OCI-LY7 (cell line): Measurements from ENCODE around the gene PSMD1. TPM values are rescaled to one million over a fixed set of nuclear protein-coding genes. Genes with fewer than 3 reads are reported as not detected.

Experiments
- BruUV-seq: library from RNA; stranded (reverse); fragments of 400-500 nt; replicated peaks from 2 replicates; lab custom pipeline; 2021; lab: Mats Ljungman, UMichigan
- CTCF ChIA-PET: fragments of 300-600 bp; sonication (Branson Sonifier 250); formaldehyde crosslinking; loops from one replicate; lab custom pipeline; 2022; ENCODE audit warnings: antibody characterized with exemption; ENCODE audit not compliant: unreplicated experiment; lab: Charles Lee
- POLR2A ChIA-PET: fragments of 300-600 bp; sonication (Branson Sonifier 250); formaldehyde crosslinking; loops from one replicate; lab custom pipeline; 2022; ENCODE audit warnings: antibody characterized with exemption; lab: Charles Lee
- DNase-seq: peaks from one replicate; pipeline ENCODE4 v3.0.0-alpha.2; 2015; ENCODE audit warnings: low spot score
- H2AFZ ChIP-seq: fragments of 200-600 bp; sonication (generic), shearing (Covaris generic); 2 replicates; pipeline ENCODE4 v1.6.1; 2014; ENCODE audit warnings: mild to moderate bottlenecking, antibody characterized with exemption, low read length, moderate library complexity
- H3K27ac ChIP-seq: fragments of 200-600 bp; sonication (generic); 2 replicates; pipeline ENCODE4 v1.5.1; 2014; ENCODE audit warnings: mixed run types, low read depth, mild to moderate bottlenecking, moderate library complexity, low read length, inconsistent platforms; ENCODE audit not compliant: poor library complexity, severe bottlenecking
- H3K36me3 ChIP-seq: fragments of 200-600 bp; sonication (generic); 2 replicates; pipeline ENCODE4 v1.6.1; 2014; ENCODE audit warnings: mild to moderate bottlenecking, antibody characterized with exemption, low read length, moderate library complexity, mixed read lengths; ENCODE audit not compliant: insufficient read depth
- H3K4me1 ChIP-seq: fragments of 200-600 bp; sonication (generic); 2 replicates; pipeline ENCODE4 v1.5.1; 2014; ENCODE audit warnings: mild to moderate bottlenecking, low read length; ENCODE audit not compliant: insufficient read depth, poor library complexity, severe bottlenecking
- H3K4me2 ChIP-seq: fragments of 200-600 bp; sonication (generic); 2 replicates; pipeline ENCODE4 v1.6.1; 2014; ENCODE audit warnings: mild to moderate bottlenecking, low read length
- H3K4me3 ChIP-seq: fragments of 200-600 bp; sonication (generic); 2 replicates; pipeline ENCODE4 v1.5.1; 2014; ENCODE audit warnings: mild to moderate bottlenecking, low read depth, low read length; ENCODE audit not compliant: poor library complexity, severe bottlenecking
- H3K79me2 ChIP-seq: fragments of 200-600 bp; sonication (generic); 2 replicates; pipeline ENCODE4 v1.6.1; 2016; ENCODE audit warnings: low read depth, mild to moderate bottlenecking, low read length, moderate library complexity, mixed read lengths; ENCODE audit not compliant: insufficient read depth
- H3K9me2 ChIP-seq: fragments of 200-600 bp; sonication (generic); 2 replicates; pipeline ENCODE4 v1.6.1; 2016; ENCODE audit warnings: mild to moderate bottlenecking, low read length, mixed read lengths; ENCODE audit not compliant: insufficient read depth
- H3K9me3 ChIP-seq: fragments of 200-600 bp; sonication (generic); 2 replicates; pipeline ENCODE4 v1.6.1; 2014; ENCODE audit warnings: mild to moderate bottlenecking, mixed run types, low read length, mixed read lengths
- H4K20me1 ChIP-seq: fragments of 200-600 bp; sonication (generic); 2 replicates; pipeline ENCODE4 v1.6.1; 2014; ENCODE audit warnings: mild to moderate bottlenecking, antibody characterized with exemption, low read length, moderate library complexity, mixed read lengths; ENCODE audit not compliant: insufficient read depth
- CTCF ChIP-seq: fragments of 200-600 bp; sonication (generic); conservative IDR thresholded peaks from 2 replicates; pipeline ENCODE4 v1.5.1; 2014; ENCODE audit warnings: mild to moderate bottlenecking, antibody characterized with exemption, low read length, moderate library complexity, mixed read lengths
- EZH2phosphoT487 ChIP-seq: fragments of 200-600 bp; sonication (generic); IDR thresholded peaks from 2 replicates; pipeline ENCODE4 v1.6.1; 2018; ENCODE audit warnings: low read depth, borderline replicate concordance, mild to moderate bottlenecking, mixed run types, antibody characterized with exemption, low read length, moderate library complexity, mixed read lengths
- intact Hi-C: fragments of 100-400 bp; cut with micrococcal nuclease; formaldehyde crosslinking; loops from one replicate; pipeline ENCODE4 v1.10.0; 2022; ENCODE audit not compliant: unreplicated experiment
- total RNA-seq, 2 experiments: library from RNA; depleted of rRNA in 1 of 2; stranded (reverse); fragments of >200 nt in 1 of 2; shearing (Covaris generic) in 1 of 2; gene quantifications; 2 replicates each; pipeline ENCODE4 v1.2.3, GENCODE V29; 2014 to 2022

Gene PSMD1
- total RNA-seq, 2 experiments from 2014 or later = 60.5 to 105 TPM

GRCh38 chr2:231041061-231041689, 15.5 kb upstream of the PSMD1 start:
- Histone ChIP-seq H3K4me1 (no peaks in the 10 kb centered on the region), H2AFZ (no peak overlapping the region), H3K4me2 (no peak overlapping the region), H3K36me3 (no peaks in the 10 kb centered on the region), H3K27ac (no peak overlapping the region), H4K20me1 (no peaks in the 10 kb centered on the region), H3K9me3 (no peaks in the 10 kb centered on the region), H3K4me3 (no peak overlapping the region), H3K79me2 (no peaks in the 10 kb centered on the region), H3K9me2 (no peaks in the 10 kb centered on the region)
- no peak for DNase-seq
- POLR2A ChIA-PET = no interaction called here
- no peak for TF ChIP-seq CTCF
- TF ChIP-seq EZH2phosphoT487 = no peak
- CTCF ChIA-PET = no interaction called here
- BruUV-seq = no TSS peak
- intact Hi-C loops = no loop called here

- no peak overlapping the region for H3K27ac ChIP-seq
- DNase-seq = no peak
- no TSS peak for BruUV-seq
Observed at GRCh38 chr2:231043796-231044195, 12.9 kb upstream of the PSMD1 start.

More at GRCh38 chr2:231043796-231044195, 12.9 kb upstream of the PSMD1 start:
- H3K9me3 ChIP-seq = no peaks in the 10 kb centered on the region
- no peaks in the 10 kb centered on the region for H4K20me1 ChIP-seq
- H3K4me3 ChIP-seq = no peak overlapping the region
- intact Hi-C loops = no loop called here
- no peaks in the 10 kb centered on the region for H3K4me1 ChIP-seq
- no peaks in the 10 kb centered on the region for H3K79me2 ChIP-seq
- POLR2A ChIA-PET = no interaction called here
- H3K36me3 ChIP-seq = no peaks in the 10 kb centered on the region
- no peak overlapping the region for H2AFZ ChIP-seq
- no peak overlapping the region for H3K4me2 ChIP-seq
- no peaks in the 10 kb centered on the region for H3K9me2 ChIP-seq
- TF ChIP-seq CTCF (no peak), EZH2phosphoT487 (no peak)
- CTCF ChIA-PET = no interaction called here
